Activated CD8-positive, alpha-beta memory T cell treated with anti-CD3 and anti-CD28 coated beads, Interleukin-2, amount 50 U/mL, for 4 hours (primary cell): ENCODE measurements around the gene ARHGAP11A.

Source experiments
- DNase-seq: peaks from one replicate; pipeline ENCODE4 v3.0.0-alpha.2; 2020

The ARHGAP11A gene

GRCh38 chr15:32656496-32656895 is 41.2 kb downstream of the ARHGAP11A start:
- DNase-seq, result no peak

GRCh38 chr15:32657198-32657883 is 42.0 kb downstream of the ARHGAP11A start:
- no peak for DNase-seq

- DNase-seq, result no peak
Observed at GRCh38 chr15:32657941-32658340, 42.6 kb downstream of the ARHGAP11A start.

GRCh38 chr15:32659340-32660155 is 44.2 kb downstream of the ARHGAP11A start:
- DNase-seq, result no peak

- DNase-seq, result no peak
Observed at GRCh38 chr15:32663671-32664070, 48.4 kb downstream of the ARHGAP11A start.

- DNase-seq, result no peak
Observed at GRCh38 chr15:32664796-32665195, 49.5 kb downstream of the ARHGAP11A start.

GRCh38 chr15:32667321-32667720 is 52.0 kb downstream of the ARHGAP11A start:
- no peak for DNase-seq

GRCh38 chr15:32668942-32669341 is 53.6 kb downstream of the ARHGAP11A start:
- DNase-seq, result no peak

GRCh38 chr15:32669896-32670611 is 54.8 kb downstream of the ARHGAP11A start:
- no peak for DNase-seq

- no peak for DNase-seq
Observed at GRCh38 chr15:32670623-32671022, 55.3 kb downstream of the ARHGAP11A start.

GRCh38 chr15:32671339-32672325 is 56.3 kb downstream of the ARHGAP11A start:
- DNase-seq, result no peak

- DNase-seq, result no peak
Observed at GRCh38 chr15:32674681-32675080, 59.4 kb downstream of the ARHGAP11A start.

GRCh38 chr15:32675466-32675865 is 60.2 kb downstream of the ARHGAP11A start:
- DNase-seq, result no peak

- no peak for DNase-seq
Observed at GRCh38 chr15:32676169-32676568, 60.9 kb downstream of the ARHGAP11A start.

- no peak for DNase-seq
Observed at GRCh38 chr15:32677238-32677750, 62.0 kb downstream of the ARHGAP11A start.

GRCh38 chr15:32679298-32679690 is 64.0 kb downstream of the ARHGAP11A start:
- no peak for DNase-seq

- no peak for DNase-seq
Observed at GRCh38 chr15:32682569-32682968, 67.3 kb downstream of the ARHGAP11A start.

- no peak for DNase-seq
Observed at GRCh38 chr15:32682977-32683630, 67.8 kb downstream of the ARHGAP11A start.

- no peak for DNase-seq
Observed at GRCh38 chr15:32683906-32684584, 68.7 kb downstream of the ARHGAP11A start.

GRCh38 chr15:32685576-32685975 is 70.3 kb downstream of the ARHGAP11A start:
- no peak for DNase-seq

GRCh38 chr15:32687556-32687955 is 72.3 kb downstream of the ARHGAP11A start:
- no peak for DNase-seq
